8988T (cell line): Measurements from ENCODE around the gene HES7.

ENCODE experiments used
- DNase-seq: peaks from one replicate; pipeline ENCODE4 v3.0.0; 2011

HES7 gene

GRCh38 chr17:8142887-8143580 is 19.1 kb upstream of the HES7 start:
- DNase-seq: no peak

- no peak for DNase-seq
Measured at GRCh38 chr17:8142158-8142886, 18.4 kb upstream of the HES7 start.

GRCh38 chr17:8141741-8142140 is 17.8 kb upstream of the HES7 start:
- no peak for DNase-seq

- no peak for DNase-seq
Measured at GRCh38 chr17:8141045-8141444, 17.1 kb upstream of the HES7 start.

- no peak for DNase-seq
Measured at GRCh38 chr17:8140065-8141029, 16.4 kb upstream of the HES7 start.

- DNase-seq: no peak
Measured at GRCh38 chr17:8138672-8139371, 14.9 kb upstream of the HES7 start.

GRCh38 chr17:8138374-8138671 is 14.4 kb upstream of the HES7 start:
- DNase-seq: no peak

GRCh38 chr17:8137645-8138373 is 13.9 kb upstream of the HES7 start:
- DNase-seq: no peak

- no peak for DNase-seq
Measured at GRCh38 chr17:8133941-8134340, 10.0 kb upstream of the HES7 start.

GRCh38 chr17:8133399-8133798 is 9.5 kb upstream of the HES7 start:
- DNase-seq: no peak

- DNase-seq: no peak
Measured at GRCh38 chr17:8131844-8132441, 8.0 kb upstream of the HES7 start.

GRCh38 chr17:8128125-8128784 is 4.3 kb upstream of the HES7 start:
- DNase-seq: no peak

GRCh38 chr17:8126491-8127066 is 2.7 kb upstream of the HES7 start:
- DNase-seq: no peak

GRCh38 chr17:8125947-8126490 is 2.1 kb upstream of the HES7 start:
- no peak for DNase-seq

- DNase-seq: peak; percentile 67
Measured at GRCh38 chr17:8125154-8125946, 1.4 kb upstream of the HES7 start.

GRCh38 chr17:8124350-8125153 is 646 bp upstream of the HES7 start:
- no peak for DNase-seq

- no peak for DNase-seq
Measured at GRCh38 chr17:8122924-8123694, 797 bp downstream of the HES7 start.

- DNase-seq: no peak
Measured at GRCh38 chr17:8122422-8122923, 1.4 kb downstream of the HES7 start.
